GM12892 (cell line): ENCODE data around the gene GPR78.

Source experiments
- POLR2A ChIP-seq: IDR thresholded peaks from 2 replicates; pipeline ENCODE4 v1.6.1; 2011; ENCODE audit warnings: low read depth, low read length, control low read depth
- POLR2AphosphoS5 ChIP-seq: IDR thresholded peaks from 2 replicates; pipeline ENCODE4 v1.6.1; 2011; ENCODE audit warnings: low read depth, low read length, control low read depth
- TAF1 ChIP-seq: IDR thresholded peaks from 2 replicates; pipeline ENCODE4 v1.6.1; 2011; ENCODE audit warnings: low read depth, mild to moderate bottlenecking, control low read depth, low read length, borderline replicate concordance

DNA sequence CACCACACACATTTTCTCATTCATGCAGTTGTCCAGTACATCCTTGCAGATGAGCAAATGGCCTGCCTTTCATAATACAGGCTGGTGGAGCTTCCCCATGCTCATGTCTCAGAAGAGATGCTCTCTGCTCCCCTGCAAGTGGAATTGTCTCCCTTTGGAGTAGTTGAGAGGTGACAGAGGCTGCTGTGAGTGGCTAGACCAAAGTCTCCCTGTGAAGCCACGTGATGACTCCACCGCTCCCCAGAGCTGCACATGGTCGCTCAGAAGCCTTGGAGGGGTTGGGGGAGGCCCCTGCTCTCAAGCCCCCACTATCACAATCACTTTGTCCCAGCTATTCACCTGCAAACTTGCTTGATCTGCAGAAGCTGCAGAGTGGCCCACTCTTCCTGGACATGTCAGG, 1.5 kb upstream of the GPR78 start:
- TF ChIP-seq POLR2AphosphoS5 = no peak
- no peak for TF ChIP-seq POLR2A
- no peak for TF ChIP-seq TAF1
